Keratinocyte (primary cell): ENCODE measurements around the gene OR51F2. TPM values are rescaled to one million over a fixed set of nuclear protein-coding genes. Genes with fewer than 3 reads are reported as not detected.

Experiments
- DNase-seq: peaks from one replicate; pipeline ENCODE4 v3.0.0-alpha.2; 2011; ENCODE audit warnings: low read depth, missing footprints, low spot score
- FAIRE-seq: peaks from 2 replicates; lab custom pipeline; 2011; peaks lifted over from hg19 to GRCh38; lab: Jason Lieb, UNC
- H2AFZ ChIP-seq: 2 replicates; pipeline ENCODE4 v1.6.0; 2012; ENCODE audit warnings: low read length, control low read depth, inconsistent platforms; ENCODE audit not compliant: control insufficient read depth
- H3K27ac ChIP-seq: 2 replicates; pipeline ENCODE4 v1.5.1; 2011; ENCODE audit warnings: low read length; ENCODE audit not compliant: control insufficient read depth, insufficient read depth
- H3K27me3 ChIP-seq: 3 replicates; pipeline ENCODE4 v1.6.0; 2011; ENCODE audit warnings: low read length; ENCODE audit not compliant: control insufficient read depth, insufficient read depth; ENCODE audit errors: extremely low read depth
- H3K36me3 ChIP-seq, 2 experiments: 2 replicates in 1 of 2; 3 replicates in 1 of 2; pipeline ENCODE4 v1.5.1; 2011; ENCODE audit warnings: low read length in 2 of 2, mild to moderate bottlenecking in 1 of 2; ENCODE audit not compliant: control insufficient read depth in 2 of 2, insufficient read depth in 2 of 2; ENCODE audit errors: extremely low read depth in 1 of 2
- H3K4me1 ChIP-seq: 3 replicates; pipeline ENCODE4 v1.5.1; 2011; ENCODE audit warnings: low read length; ENCODE audit not compliant: control insufficient read depth, insufficient read depth; ENCODE audit errors: extremely low read depth
- H3K4me2 ChIP-seq: 3 replicates; pipeline ENCODE4 v1.6.0; 2011; ENCODE audit warnings: low read depth, low read length; ENCODE audit not compliant: control insufficient read depth, insufficient read depth; ENCODE audit errors: extremely low read depth
- H3K4me3 ChIP-seq, 3 experiments: fragments of 200-600 bp in 1 of 3; sonication (generic) in 1 of 3; 2 replicates in 2 of 3; 3 replicates in 1 of 3; pipeline ENCODE4 v1.5.1; 2011 to 2016; ENCODE audit warnings: low read length in 3 of 3, mild to moderate bottlenecking in 3 of 3, control low read depth in 2 of 3, inconsistent platforms in 1 of 3, low read depth in 1 of 3, mixed read lengths in 1 of 3, mixed run types in 1 of 3, moderate library complexity in 1 of 3; ENCODE audit not compliant: control insufficient read depth in 2 of 3, insufficient read depth in 2 of 3; ENCODE audit errors: extremely low read depth in 1 of 3
- H3K79me2 ChIP-seq: 2 replicates; pipeline ENCODE4 v1.6.0; 2012; ENCODE audit warnings: low read length; ENCODE audit not compliant: control insufficient read depth, insufficient read depth
- H3K9ac ChIP-seq: 3 replicates; pipeline ENCODE4 v1.6.0; 2011; ENCODE audit warnings: low read length; ENCODE audit not compliant: control insufficient read depth, insufficient read depth; ENCODE audit errors: extremely low read depth
- H3K9me1 ChIP-seq: 3 replicates; pipeline ENCODE4 v1.6.0; 2011; ENCODE audit warnings: low read length; ENCODE audit not compliant: control insufficient read depth, insufficient read depth; ENCODE audit errors: extremely low read depth
- H3K9me3 ChIP-seq: 2 replicates; pipeline ENCODE4 v1.5.1; 2012; ENCODE audit warnings: low read depth, low read length; ENCODE audit not compliant: control insufficient read depth
- H4K20me1 ChIP-seq: 3 replicates; pipeline ENCODE4 v1.6.0; 2011; ENCODE audit warnings: low read length; ENCODE audit not compliant: control insufficient read depth, insufficient read depth; ENCODE audit errors: extremely low read depth
- CTCF ChIP-seq, 3 experiments: IDR thresholded peaks in 1 of 3; conservative IDR thresholded peaks in 1 of 3; optimal IDR thresholded peaks in 1 of 3; 2 replicates in 2 of 3; 3 replicates in 1 of 3; pipeline versions ENCODE3 to v1.5.1; 2011; ENCODE audit warnings: low read length in 3 of 3, mild to moderate bottlenecking in 3 of 3, moderate library complexity in 2 of 3, control low read depth in 1 of 3, inconsistent platforms in 1 of 3; ENCODE audit not compliant: insufficient read depth in 2 of 3; ENCODE audit errors: extremely low read depth in 1 of 3
- EZH2 ChIP-seq: IDR thresholded peaks from one replicate; pipeline ENCODE4 v1.6.1; 2012; ENCODE audit warnings: inconsistent platforms, mild to moderate bottlenecking, low read length, moderate library complexity
- dilution Hi-C: fragments of 300-500 bp; cut with MboI; formaldehyde crosslinking; loops from one replicate; pipeline ENCODE4 v1.7.0; 2020; ENCODE audit warnings: low sequenced_read_pairs; ENCODE audit not compliant: extremely low pct_ligation_motif_present
- polyA plus RNA-seq, 5 experiments: library from polyadenylated mRNA; depleted of rRNA in 3 of 5; stranded (reverse) in 3 of 5; stranded (forward) in 1 of 5; unstranded in 1 of 5; fragments of >200 nt; gene quantifications; 1 replicate in 1 of 5; 2 replicates in 3 of 5; 3 replicates in 1 of 5; pipeline versions ENCODE4 v1.2.1 to v1.2.3, GENCODE V29; 2011 to 2012; ENCODE audit warnings: missing spikeins in 2 of 5, low read depth in 1 of 5, low replicate concordance in 1 of 5

OR51F2 gene
- polyA plus RNA-seq, 1 donor (not counting 4 experiments of a cell fraction or from before 2014, with no cell fraction given): not detected

- Histone ChIP-seq H3K9me3 (no peaks in the 10 kb centered on the region), H4K20me1 (no peaks in the 10 kb centered on the region), H3K79me2 (no peaks in the 10 kb centered on the region), H3K9ac (no peak overlapping the region), H3K4me1 (no peaks in the 10 kb centered on the region), H3K27me3 (no peaks in the 10 kb centered on the region), H3K27ac (no peak overlapping the region), H3K9me1 (no peaks in the 10 kb centered on the region), H3K36me3 (no peaks in the 10 kb centered on the region), H3K4me2 (no peak overlapping the region), H3K4me3 (no peak overlapping the region), H2AFZ (no peak overlapping the region)
- dilution Hi-C loops: no loop called here
- TF ChIP-seq CTCF (optimal IDR thresholded peaks at IDR 0.05 in 1 of 3, IDR thresholded peaks at IDR 0.05 in 1 of 3, conservative IDR thresholded peaks at IDR 0.05 in 1 of 3; ENCODE audit: extremely low read depth in 1 of 3, insufficient read depth in 2 of 3, low read length in 3 of 3) (no peak), EZH2 (no peak)
- FAIRE-seq: no peak
- DNase-seq: no peak
Observed at GRCh38 chr11:4865855-4866254, 44.7 kb downstream of the OR51F2 start.

Other genes starting within 250 kb of the OR51F2 start
- not detected in 3 replicates for gene OR52I2, start 239.6 kb upstream of the OR51F2 start, polyA plus RNA-seq
- gene OR52I1, start 227.3 kb upstream of the OR51F2 start, polyA plus RNA-seq: not detected in 3 replicates
- gene TRIM68, start 213.1 kb upstream of the OR51F2 start, polyA plus RNA-seq: 4.9 to 7.0 TPM (median 6.5 TPM) in 3 replicates
- gene OR51D1, start 183.8 kb upstream of the OR51F2 start, polyA plus RNA-seq: not detected in 3 replicates
- not detected in 3 replicates for gene OR51E1, start 177.3 kb upstream of the OR51F2 start, polyA plus RNA-seq
- 0.03 TPM in 2 of 3 replicates, not detected in the other for gene OR51E2, start 123.5 kb upstream of the OR51F2 start, polyA plus RNA-seq
- gene MMP26, start 116.5 kb upstream of the OR51F2 start, polyA plus RNA-seq: not detected in 3 replicates
- not detected in 3 replicates for gene OR51F1, start 51.4 kb upstream of the OR51F2 start, polyA plus RNA-seq
- gene OR52R1, start 16.9 kb upstream of the OR51F2 start, polyA plus RNA-seq: not detected in 3 replicates
- not detected in 3 replicates for gene OR51S1, start 27.9 kb downstream of the OR51F2 start, polyA plus RNA-seq
- gene OR51T1, start 60.6 kb downstream of the OR51F2 start, polyA plus RNA-seq: not detected in 3 replicates
- gene OR51A7, start 82.5 kb downstream of the OR51F2 start, polyA plus RNA-seq: not detected in 3 replicates
- gene OR51G2, start 98.0 kb downstream of the OR51F2 start, polyA plus RNA-seq: not detected in 3 replicates
- gene OR51G1, start 103.0 kb downstream of the OR51F2 start, polyA plus RNA-seq: not detected in 3 replicates
- gene OR51A4, start 126.3 kb downstream of the OR51F2 start, polyA plus RNA-seq: not detected in 3 replicates
- not detected in 3 replicates for gene OR51A2, start 134.4 kb downstream of the OR51F2 start, polyA plus RNA-seq
- gene OR51L1, start 173.5 kb downstream of the OR51F2 start, polyA plus RNA-seq: not detected in 3 replicates
- gene OR52J3, start 225.2 kb downstream of the OR51F2 start, polyA plus RNA-seq: not detected in 3 replicates
- not detected in 3 replicates for gene OR52E2, start 238.3 kb downstream of the OR51F2 start, polyA plus RNA-seq
- gene OR52E1, start 248.3 kb downstream of the OR51F2 start, polyA plus RNA-seq: not detected in 3 replicates